Superior temporal gyrus (tissue), 1 donor: Measurements from ENCODE around the gene MTMR3.
"Not testable (repeated sequence)": the region's sequence is repeated elsewhere in the genome, so short reads cannot be mapped to it uniquely, and the experiment has no call there.

Experiments
- DNase-seq: peaks from one replicate; pipeline ENCODE4 v3.0.0-alpha.2; 2016; ENCODE audit errors: extremely low spot score

MTMR3 gene

DNA sequence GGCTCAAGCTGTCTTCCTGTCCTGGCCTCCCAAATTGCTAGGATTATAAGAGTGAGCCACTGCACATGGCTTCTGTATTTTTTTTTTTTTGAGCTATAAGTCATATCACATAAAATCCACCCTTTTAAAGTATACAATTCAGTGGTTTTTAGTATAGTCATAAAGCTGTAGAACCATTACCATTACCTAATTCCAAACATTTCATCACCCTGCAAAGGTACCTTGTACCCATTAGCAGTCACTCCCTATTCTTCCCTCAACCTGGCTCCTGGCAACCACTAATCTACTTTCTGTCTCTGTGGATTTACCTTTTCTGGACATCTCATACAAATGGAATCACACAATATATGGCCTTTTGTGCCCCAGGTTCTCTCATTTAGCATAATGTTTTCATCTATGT is 84.5 kb downstream of the MTMR3 start:
- no peak for DNase-seq

DNA sequence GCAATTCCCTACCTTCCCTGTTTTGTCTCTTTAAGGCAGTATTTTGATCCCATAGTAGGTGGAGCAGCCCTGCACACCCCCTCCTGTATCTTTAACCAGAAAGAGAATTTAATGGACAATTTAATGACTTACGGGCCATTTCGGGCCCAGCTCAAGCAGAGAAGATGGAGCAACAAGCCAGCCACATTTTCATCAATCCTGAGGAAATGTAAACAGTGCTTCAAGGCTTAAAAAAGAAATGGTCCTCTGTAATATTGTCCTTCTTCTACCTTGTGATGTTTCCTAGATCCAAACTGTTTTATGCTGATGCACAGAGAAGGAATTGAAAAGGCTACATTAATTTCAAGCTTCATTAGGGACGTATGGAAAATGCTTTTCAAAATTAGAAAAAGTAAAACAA is 88.6 kb downstream of the MTMR3 start:
- no peak for DNase-seq

DNA sequence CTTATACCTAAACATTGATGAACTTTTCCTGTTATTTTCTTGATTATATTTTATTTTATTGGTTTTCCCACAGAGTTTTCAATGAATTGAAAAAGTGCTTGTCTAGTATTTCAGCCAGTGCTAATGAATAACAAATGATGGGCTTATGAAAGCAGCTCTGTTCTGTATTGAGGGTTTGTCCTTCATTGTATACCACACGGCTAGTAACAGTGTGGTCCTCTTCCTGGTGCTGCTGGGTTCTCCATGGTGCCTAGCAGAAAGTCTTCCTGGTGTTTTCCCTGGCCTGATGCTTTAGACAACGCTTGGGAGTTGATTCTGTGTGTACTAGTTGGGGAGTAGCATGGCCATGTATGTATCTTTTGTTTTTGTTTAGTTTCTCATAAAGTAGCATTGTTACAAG is 89.1 kb downstream of the MTMR3 start:
- DNase-seq: no peak

- no peak for DNase-seq
Observed at GRCh38 chr22:29973269-29973668, 90.3 kb downstream of the MTMR3 start.

GRCh38 chr22:29973680-29974079 is 90.7 kb downstream of the MTMR3 start:
- DNase-seq: not testable (repeated sequence)

GRCh38 chr22:29975494-29975893 is 92.5 kb downstream of the MTMR3 start:
- no peak for DNase-seq

DNA sequence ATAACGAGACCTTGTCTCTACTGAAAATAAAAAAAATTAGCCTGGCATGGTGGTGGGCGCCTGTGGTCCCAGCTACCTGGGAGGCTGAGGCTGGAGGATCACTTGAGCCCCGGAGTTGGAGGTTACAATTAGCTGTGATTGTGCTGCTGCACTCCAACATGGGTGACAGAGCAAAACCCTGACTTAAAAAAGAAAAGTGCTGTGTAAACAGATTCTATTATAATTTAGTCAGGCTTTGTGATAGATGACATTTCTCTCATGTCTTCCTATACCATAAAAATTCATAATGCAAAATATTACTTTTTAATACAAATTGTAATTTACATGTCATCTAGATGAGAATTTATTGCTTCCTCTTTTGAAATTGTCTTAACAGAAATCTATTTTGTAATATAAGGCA is 94.1 kb downstream of the MTMR3 start:
- DNase-seq: no peak

DNA sequence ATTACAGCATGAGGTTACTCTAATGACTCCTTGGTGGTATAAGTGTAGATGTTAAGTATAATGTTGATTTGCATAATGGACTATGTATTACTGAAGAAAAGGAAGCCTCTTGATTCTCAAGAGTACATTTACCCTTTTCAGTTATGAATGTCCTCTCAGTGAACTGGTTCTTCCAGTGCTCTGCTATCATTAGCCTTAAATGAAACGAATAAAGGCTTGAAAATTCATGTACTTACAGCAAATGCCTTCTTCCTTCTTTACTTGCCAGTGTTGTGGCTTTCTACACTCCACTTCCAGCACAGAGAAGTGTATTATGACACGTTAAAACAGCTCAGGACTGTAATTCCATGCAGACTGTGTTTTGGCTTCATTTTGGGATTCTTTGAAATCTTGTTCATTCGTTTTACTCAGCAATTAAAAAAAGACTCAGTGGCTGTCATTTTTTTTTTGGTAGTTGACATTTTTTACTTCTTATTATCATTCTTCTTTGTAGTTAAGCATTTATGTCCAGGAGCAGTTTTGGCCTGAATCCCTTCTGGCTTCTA is 96.9 kb downstream of the MTMR3 start:
- DNase-seq: no peak

DNA sequence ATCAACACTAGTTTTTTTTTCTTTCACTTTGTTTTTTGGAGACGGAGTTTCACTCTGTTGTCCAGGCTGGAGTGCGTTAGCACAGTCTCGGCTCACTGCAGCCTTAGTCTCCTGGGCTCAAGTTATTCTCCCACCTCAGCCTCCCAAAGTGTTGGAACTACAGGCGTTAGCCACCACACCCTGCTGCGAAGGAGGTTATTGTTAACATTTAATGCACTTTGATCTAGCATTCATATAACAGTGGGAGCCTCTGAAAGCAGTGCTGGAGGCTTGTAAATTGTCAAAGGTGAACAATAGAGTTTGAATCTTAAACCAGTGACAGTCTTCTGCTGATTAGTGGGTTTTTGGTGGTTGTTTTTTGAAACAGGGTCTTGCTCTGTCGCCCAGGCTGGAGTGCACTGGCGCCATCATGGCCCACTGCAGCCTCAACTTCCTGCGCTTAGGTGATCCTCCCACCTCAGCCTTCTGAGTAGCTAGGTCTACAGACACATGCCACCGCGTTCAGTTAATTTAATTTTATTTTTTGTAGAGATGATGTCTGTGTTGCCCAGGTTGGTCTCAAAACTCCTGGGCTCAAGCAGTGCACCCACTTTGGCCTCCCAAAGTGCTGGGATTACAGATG is 100.4 kb downstream of the MTMR3 start:
- DNase-seq: no peak

DNA sequence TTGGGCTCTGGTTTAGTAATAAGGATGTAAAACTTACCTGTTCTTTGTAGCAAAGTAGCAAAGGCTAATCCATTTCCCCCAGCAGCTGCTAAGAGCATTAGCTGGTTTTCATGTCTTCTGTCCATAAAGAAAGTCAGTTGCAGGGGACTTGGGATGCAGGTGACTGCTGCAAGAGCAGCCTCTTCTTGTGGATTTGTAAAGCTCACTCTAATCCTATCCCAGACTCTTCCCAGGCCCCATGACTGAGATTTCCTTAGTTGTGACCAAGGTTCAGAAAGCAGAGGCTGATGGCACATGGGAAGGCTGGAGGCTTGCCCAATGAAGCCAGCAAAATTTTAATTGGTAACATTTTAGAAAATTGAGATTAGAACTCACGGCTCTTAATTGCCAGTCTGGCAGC is 102.9 kb downstream of the MTMR3 start:
- no peak for DNase-seq

- DNase-seq: no peak
Observed at GRCh38 chr22:29987137-29987536, 104.2 kb downstream of the MTMR3 start.

GRCh38 chr22:29988719-29989118 is 105.7 kb downstream of the MTMR3 start:
- DNase-seq: no peak

GRCh38 chr22:29989446-29989845 is 106.5 kb downstream of the MTMR3 start:
- DNase-seq: no peak

GRCh38 chr22:29992341-29993275 is 109.6 kb downstream of the MTMR3 start:
- no peak for DNase-seq

- no peak for DNase-seq
Observed at GRCh38 chr22:29994027-29994715, 111.2 kb downstream of the MTMR3 start.

- no peak for DNase-seq
Observed at GRCh38 chr22:29994943-29995342, 112.0 kb downstream of the MTMR3 start.

GRCh38 chr22:29997107-29997506 is 114.1 kb downstream of the MTMR3 start:
- no peak for DNase-seq

GRCh38 chr22:29997516-29997915 is 114.5 kb downstream of the MTMR3 start:
- DNase-seq: no peak

GRCh38 chr22:29998627-29999384 is 115.8 kb downstream of the MTMR3 start:
- DNase-seq: no peak

DNA sequence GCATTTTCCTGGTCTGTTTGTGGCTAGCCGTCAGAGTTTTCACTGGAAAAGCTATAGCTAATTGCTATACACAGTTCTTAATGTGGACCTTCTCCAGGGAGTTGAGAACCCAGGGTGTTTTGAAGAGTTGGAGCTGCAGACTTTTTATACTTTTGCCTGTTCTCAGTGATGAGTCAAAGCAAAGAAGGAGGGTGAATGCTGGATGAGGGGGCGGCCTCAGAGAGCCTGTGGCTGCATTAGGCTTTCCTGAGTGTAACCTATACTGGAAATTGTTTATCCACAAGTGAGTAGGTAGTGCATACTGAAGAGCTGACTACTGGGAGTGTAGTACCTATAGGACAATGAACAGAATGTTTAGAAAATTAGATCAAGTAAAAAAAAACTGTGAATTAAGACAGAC is 117.6 kb downstream of the MTMR3 start:
- DNase-seq: no peak

- no peak for DNase-seq
Observed at GRCh38 chr22:30001459-30001858, 118.5 kb downstream of the MTMR3 start.
